CD4-positive, alpha-beta T cell treated with Interleukin-10 for 1 hour (primary cell): Measurements from ENCODE around the gene GNPDA1.
A peak's percentile ranks its signal among the peaks of the same experiment; 100 is the strongest.
"Not testable (repeated sequence)": the region's sequence is repeated elsewhere in the genome, so short reads cannot be mapped to it uniquely, and the experiment has no call there.

Experiments used
- DNase-seq: peaks from one replicate; pipeline ENCODE4 v3.0.0-alpha.2; 2020

GNPDA1 gene

DNA sequence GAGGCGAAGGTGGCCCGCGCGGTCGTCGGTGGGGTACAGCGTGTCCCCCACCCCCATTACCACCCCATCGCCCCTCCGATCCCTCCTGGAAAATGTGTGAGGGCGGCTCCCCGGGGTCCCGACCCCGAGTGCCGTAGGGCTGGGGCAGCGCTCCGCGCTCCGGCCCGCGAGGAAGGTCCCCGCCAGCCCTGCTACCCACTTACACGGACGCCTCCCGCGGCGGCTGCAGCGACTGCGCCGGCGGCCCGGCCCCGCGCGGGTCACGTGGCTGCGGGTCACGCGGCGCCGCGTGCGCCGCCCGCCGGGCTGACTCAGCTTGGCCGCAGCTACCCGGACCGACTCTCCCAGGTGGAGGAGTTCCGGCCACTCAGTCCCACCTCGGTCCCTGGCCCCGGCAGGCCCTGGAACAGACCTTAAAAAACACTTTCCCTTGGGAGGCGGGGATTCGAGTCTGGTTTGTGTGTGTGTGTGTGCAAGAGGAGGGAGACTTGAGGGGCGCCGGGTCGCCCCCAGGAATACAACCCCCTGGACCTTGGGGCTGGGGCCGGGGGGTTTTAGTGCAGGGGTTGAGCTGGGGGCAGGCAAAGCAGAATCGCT lies at the start of gene GNPDA1:
GNPDA1 (minus strand) TSS at position 236 of the 597 bp plus-strand sequence. CDS start 992 bp downstream, outside the sequence.
- DNase-seq, result peak; percentile 65

DNA sequence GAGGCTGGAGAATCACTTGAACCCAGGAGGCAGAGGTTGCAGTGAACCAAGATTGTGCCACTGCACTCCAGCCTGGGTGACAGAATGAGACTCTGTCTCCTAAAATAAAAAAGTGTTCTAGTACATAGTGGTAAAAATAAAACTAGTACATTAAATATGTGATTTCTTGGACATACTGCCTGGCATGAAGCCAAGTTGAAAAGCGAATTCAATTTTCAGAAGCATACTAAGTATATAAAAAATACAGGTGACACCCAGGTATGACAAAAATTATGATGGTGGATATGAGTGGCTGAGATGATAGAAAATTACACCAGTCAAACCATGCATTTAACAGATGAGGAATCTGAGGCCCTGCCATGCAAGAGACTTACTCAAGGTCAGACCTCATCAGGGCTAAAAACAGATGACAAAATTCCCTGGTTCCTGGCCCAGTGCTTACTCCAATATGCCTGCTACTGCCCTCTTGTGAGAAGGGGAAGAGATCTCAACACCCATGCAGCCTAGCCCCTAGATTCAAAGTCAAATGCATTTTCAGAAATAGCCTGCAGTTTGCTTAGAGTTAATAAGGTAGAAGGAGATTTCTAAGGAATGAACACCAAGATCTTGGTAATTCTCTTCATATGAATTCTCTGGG lies 46.6 kb upstream of the GNPDA1 start:
- no peak for DNase-seq

DNA sequence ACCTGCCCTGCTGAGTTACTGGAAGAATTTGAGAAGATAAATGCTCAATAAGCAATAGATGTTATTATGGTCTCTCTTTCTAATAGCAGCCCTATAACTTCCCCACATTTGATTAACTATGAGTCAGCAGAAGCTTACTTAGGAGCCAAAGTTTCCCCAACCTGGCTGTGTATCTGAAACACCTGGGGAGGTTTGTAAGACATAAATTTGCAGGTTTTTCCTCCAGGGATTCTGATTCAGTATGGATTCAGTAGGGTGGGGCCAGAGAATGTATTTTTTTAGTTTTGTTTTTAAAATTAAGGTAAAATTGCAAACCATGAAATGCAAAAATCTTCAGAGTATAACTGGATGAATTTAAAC lies 44.9 kb upstream of the GNPDA1 start:
- no peak for DNase-seq

DNA sequence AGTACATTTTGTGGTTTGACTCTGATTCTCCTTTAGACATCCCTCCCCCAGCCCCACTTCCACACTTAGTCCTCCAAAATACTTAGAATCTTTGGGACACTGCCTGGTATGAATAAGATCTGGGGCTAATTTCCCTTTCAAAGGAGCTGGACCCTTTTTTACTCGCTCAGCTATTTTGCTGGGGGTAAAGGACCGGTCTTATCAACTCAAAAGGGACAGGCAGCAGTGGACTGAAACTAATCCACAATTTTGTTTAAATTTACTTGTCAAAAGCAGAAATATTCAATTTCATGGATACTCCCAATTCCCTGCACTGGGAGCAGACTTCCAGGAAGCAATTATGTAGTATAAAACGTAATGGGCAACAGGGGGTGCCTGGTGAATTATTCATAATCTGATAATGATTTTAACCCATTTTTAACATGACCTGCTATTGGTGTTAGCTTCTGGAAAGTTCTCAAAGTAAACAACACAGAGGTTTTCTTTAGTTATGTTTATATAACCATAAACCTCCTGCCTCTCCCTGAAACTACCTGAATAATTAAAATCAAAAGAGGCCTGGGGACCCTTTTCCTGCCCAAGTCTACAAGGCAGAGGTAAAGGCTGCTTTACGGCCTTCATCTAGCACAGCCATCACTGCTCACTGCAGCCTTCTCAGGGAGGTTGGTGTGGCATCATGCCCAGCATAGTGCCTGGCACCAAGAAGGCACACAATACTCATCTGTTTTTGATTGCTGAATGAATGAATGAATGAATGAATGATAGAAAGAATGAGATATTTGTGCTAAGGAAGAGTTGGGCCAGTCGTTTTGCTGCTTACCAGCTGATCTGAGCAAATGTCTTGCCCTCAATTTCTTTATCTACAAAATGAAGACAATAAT lies 44.2 kb upstream of the GNPDA1 start:
- DNase-seq, result no peak

DNA sequence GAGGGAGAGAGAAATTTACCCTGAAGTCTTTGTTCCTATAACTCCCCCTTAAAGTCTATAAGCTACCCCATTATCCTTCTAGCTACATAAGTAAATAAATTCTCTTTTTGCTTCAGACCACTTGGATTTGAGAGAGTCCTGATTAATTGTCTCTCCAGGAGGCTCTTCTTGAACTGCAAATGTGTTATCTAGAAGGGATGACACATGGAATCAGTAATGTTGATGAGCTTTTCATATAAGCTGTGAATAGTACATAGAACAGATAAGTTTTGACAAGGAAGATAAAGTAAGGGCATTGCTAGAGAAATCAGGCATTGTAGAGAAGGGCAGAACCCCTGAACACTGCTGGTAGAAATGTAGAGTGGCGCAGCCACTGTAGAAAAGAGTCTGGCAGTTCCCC lies 42.5 kb upstream of the GNPDA1 start:
- DNase-seq, result no peak

DNA sequence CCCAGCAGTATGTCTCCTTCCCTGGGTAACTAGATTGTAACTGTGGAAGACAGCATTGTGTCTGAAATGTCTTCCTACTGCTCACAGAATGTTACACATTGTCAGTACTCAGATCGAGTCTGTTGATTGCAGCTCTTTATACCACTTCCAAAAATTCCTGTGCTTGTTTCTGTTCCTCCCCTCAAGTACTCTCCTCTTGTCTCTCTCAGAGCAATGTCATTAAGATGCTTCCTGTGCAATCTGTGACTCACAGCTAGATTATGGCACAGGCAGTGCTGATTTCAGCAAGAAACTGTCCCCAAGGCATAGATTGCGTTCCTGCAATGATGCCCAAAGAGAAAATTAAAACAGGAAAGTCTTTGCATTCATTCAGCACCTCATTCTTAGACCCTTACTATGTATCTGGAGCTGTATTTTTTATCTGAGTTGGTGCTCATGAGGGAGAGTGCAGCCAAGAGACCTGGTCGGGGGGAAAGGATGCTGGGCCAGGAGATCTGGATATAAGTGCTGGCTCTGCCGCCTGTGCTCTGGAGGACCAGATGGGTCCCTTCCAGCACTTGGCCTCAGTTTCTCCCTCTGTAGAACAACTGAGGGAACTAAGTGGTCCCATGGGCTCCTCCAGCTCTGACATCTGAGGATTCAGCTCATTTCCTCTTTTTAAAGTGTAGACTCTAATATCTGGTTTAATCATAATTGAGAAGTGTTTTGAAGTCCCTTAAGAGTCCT lies 40.8 kb upstream of the GNPDA1 start:
- DNase-seq, result no peak

DNA sequence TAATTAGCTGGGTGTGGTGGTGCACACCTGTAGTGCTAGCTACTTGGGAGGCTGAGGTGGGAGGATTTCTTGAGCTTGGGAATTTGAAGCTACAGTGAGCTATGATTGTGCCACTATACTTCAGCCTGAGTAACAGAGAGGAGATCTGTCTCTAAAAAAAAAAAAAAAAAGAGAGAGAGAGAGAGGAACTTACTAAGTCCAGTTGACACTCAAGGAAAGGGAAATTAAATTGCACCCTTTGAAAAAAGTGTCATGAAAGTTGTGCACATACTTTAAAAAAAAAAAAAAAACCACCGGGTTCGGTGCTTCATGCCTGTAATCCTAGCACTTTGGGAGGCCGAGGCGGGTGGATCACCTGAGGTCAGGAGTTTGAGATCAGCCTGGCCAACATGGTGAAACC lies 39.2 kb upstream of the GNPDA1 start:
- DNase-seq, result not testable (repeated sequence)

DNA sequence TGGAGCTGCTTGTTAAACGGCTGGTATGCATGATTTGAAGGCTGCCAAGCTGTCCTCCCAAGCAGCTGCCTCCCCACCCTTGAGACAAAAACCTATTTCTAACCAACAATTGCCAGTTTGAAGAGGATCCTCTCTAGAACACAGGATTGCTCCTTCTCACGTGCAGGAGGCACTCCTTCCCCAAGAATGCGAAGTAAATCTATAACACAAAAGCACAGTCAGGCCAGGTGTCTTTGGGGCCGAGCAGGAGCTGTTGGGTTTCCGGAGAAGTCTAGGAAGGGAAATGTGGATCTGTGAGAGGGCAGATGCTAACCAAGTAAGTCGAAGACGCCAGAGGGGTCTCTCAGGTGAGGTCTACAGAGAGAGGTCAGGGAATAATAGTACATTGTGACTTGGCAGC lies 35.4 kb upstream of the GNPDA1 start:
- no peak for DNase-seq

DNA sequence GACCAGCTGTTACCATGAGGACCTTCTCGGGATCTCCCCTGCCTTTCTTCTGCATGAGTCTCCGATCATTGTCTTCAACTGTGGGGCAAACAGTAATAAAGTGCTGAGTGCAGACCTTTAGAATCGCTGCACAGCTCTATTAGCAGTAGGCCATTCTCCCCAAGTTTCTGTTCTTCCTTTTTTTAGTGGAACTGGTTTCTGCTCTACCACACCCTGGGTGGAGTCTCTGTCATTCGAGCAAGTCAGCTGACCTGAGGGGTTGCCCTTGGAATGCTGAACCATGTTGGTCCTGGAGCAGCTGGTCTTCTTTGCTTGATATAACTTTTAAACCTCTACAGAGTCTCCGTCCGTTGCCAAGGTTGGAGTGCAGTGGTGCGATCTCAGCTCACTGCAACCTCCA lies 33.4 kb upstream of the GNPDA1 start:
- no peak for DNase-seq

DNA sequence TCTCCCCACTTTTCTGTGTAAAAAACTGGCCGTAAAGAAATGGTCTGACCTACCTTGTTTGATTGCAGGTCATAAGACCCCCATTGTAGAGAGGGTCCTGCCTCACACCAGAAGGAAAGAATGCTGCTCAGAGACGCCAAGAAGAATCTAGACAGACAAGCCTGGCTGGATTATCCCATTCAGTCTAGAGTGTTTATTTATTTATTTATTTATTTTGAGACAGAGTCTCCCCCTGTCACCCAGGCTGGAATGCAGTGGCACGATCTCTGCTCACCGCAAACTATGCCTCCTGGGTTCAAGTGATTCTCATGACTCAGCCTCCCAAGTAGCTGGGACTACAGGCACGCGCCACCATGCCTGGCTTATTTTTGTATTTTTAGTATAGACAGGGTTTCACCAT lies 28.1 kb upstream of the GNPDA1 start:
- DNase-seq, result not testable (repeated sequence)

DNA sequence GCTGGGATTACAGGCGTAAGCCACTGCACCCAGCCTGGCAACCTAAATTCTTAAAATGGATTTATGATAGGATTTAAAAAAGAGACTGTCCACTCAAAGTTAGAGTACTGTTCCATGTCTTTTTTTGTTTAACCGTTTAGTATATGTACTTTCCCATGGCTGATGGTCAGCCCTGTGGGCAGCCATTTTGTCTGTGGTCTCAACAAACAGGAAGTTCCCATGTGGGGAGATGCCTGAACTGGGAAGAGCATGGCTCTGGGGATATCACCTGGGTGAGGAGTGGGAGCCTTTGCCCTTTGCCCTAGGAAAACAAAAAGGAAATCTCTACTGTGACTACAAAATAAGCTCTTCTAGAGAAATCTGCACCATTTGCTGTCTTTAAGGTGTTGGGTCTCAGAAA lies 27.5 kb upstream of the GNPDA1 start:
- DNase-seq, result no peak

DNA sequence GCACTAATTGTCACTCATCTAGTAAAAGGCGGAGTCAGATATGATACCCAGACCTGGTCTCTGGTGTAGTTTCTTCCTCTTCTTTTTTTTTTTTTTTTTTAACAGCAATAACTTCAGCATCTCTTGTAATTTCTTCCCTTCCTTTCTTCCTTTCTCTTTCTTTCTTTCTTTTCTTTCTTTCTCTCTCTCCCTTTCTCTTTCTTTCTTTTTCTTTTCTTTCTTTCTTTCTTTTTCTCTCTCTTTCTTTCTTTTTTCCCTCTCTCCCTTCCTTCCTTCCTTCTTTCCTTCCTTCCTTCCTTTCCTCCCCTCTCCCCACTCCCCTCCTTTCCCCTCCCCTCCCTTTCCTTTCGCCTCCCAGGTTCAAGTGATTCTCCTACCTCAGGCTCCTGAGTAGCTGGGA lies 25.9 kb upstream of the GNPDA1 start:
- DNase-seq, result no peak

DNA sequence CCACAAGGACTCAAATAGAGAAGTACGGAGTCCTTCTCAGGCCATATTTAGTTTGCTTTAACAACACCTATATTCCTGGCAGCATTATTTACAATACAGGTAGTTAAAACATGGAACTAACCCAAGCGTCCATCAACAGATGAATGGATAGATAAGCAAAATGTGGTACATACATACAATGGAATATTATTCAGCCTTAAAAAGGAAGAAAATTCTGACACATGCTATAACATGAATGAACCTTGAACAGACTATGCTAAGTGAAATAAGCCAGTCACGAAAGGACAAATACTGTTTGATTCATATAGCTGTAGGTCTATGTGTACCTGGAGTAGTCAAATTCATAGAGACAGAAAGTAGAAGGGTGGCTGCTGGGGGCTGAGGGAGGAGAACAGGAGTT lies 24.8 kb upstream of the GNPDA1 start:
- not testable (repeated sequence) for DNase-seq

DNA sequence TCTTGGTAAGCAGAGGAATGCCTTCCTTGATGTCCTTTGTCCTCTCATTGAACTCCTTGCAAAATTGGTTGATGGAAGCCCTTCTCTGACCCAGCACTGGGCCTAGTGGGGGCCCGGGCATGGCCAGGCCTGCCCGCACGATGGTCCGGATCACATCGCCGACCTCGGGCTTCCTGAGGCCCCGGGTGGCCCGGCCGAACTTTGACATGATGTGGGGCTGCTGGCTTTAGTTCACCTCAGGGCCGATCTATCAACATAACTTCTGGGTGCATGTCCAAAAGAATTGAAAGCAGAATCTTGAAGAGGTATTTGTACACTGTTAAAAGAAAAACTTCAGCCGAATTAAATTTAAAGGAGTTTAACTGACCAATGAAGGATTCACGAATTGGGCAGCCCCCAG lies 24.1 kb upstream of the GNPDA1 start:
- DNase-seq, result no peak

DNA sequence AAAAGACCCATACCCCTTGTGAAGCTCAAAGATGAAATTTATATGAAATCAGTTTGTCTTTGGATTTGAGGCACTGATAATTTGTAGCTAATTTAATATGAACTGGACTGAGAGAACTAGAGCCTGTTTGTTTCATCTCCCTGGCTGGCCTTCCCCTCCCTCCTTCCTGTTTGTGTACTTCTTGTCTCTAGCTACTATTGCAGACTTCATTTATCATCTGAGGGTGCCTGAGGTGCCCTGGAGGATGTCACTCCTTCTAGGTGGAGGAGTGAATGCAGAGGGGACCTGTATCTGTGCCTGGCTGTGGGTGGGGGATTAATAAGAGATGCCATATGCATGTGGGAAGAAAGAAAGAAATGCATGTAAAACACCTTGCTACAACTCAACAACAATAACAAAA lies 22.2 kb upstream of the GNPDA1 start:
- no peak for DNase-seq

DNA sequence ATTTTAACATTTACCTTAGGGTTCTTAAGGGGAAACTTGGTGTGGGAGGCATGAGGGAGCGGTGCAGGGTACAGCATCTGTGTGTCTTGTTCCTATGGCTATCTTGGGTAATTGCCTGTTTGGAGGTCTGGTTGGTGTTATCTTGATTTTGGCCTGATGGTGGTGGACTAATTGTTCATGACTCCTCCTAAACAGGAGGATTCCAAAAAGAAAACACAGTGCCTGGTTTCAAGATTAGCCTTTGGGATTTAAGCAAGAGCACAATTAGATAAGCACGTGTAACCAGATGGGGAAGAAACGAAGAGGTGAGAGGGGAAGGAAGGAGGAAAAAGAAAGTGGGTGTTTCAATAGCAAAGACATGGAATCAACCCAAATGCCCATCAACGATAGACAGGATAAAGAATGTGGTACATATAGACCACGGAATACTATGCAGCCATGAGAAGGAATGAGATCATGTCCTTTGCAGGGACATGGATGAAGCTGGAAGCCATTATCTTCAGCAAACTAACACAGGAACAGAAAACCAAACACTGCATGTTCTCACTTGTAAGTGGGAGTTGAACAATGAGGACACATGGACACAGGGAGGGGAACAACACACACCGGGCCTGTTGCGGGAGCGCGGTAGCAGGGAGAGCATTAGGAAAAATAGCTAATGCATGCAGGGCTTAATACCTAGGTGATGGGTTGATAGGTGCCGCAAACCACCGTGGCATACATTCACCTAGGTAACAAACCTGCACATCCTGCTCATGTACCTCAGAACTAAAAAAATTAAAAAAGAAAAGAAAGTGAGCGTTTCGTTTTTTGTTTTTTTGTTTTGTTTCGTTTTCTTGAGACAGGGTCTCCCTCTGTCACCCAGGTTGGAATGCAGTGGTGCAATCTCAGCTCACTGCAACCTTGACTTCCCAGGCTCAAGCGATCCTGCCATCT lies 21.1 kb upstream of the GNPDA1 start:
- DNase-seq, result not testable (repeated sequence)

DNA sequence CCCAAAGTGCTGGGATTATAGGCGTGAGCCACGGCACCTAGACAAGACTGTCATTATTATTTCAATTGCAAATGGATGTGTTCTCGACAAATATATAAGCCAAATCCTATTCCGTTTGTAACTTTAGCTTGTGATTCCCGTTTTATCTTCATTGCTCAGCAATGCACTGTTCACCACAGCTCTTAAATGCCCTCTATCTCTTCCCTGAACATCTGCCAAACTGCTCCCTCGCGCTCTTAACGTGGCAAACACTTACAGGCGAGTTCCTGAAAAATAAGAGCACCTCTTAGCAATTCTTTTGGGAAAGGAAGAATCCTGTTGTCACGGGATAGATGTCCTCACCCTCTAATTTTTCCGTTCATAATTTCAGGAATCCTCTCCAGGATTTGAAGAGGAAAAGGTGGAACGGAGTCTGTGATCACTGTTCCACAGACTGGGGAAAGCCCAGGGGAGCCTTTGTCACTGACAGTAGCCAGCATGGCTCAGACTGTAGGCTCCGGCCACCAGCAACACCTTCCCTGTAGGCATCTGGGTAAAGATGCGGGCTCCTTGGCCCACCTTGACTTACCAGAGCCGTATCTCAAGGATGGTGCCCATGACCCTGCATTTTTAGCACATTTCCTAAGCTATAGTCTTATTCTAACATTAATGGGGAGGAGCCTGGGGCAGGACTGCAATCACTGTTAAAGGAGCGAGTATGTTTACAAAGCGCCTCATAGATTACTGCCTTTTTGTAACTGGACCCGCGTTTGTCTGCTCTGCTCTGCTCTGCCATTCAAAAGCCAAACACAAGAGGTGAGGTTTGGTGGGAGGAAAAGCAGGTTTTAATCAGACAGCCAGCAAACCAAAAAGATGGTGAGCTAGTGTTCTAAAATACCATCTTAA lies 20.2 kb upstream of the GNPDA1 start:
- DNase-seq, result no peak

DNA sequence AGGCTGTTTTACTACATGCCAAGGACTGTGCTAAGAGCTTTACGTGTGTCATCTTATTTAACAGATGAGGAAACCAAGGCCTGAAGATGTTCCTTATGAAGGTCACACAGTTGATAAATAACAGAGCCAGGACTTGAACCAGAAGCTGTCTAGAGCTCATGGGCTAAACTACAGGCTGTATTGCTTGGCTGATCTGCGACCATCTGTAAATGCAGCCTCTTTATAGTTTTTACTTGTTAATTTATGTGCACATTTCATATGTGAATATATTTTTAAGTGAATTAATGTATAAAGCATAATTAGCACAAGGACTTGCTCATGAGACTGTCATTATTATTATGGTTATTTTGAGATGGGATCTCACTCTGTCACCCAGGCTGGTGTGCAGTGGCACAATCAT lies 19.3 kb upstream of the GNPDA1 start:
- no peak for DNase-seq

DNA sequence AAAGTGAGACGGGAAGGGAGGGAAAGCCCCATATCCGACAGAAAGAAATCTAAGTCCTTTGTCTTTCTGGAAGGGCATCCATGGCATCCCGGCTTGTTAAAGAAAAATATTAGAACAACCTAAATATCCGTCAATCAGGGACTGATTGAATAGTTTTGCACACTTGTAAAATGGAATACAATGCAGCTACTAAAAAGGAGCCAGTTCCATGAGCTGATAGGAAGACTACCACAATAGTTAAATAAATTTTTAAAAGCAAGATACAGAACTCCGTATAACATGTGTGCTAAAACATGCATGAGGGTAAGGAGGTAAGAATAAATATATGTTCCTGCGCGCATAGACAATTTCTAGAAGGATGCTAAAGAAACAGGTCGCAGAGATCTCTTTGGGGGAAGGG lies 12.8 kb upstream of the GNPDA1 start:
- DNase-seq, result no peak

DNA sequence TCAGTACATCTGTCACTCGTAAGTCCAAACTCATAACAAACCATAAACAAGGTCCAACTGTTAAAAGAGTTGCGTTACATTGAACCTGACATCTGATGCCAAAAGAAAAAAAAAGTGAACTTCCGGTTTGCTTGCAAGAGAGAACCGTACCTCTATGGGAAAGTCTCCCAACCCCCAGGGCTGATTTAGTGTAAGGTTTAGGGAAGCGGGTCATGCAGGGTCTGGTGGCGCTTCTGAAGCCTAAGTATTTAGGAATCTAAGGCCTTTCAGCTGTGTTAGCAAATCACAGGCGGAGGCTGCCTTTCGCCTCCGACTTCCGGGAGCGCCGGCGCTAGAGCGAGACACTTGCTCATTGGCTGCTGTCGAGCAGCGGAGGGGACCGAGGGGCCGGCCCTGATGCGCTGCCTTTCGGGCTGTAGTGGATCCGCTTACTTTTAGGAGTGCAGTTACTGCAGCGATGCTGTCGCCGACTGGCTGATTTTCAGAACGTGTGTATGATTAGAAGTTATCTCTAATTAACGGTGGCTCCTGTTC lies 12.0 kb upstream of the GNPDA1 start:
- peak; percentile 85 for DNase-seq

DNA sequence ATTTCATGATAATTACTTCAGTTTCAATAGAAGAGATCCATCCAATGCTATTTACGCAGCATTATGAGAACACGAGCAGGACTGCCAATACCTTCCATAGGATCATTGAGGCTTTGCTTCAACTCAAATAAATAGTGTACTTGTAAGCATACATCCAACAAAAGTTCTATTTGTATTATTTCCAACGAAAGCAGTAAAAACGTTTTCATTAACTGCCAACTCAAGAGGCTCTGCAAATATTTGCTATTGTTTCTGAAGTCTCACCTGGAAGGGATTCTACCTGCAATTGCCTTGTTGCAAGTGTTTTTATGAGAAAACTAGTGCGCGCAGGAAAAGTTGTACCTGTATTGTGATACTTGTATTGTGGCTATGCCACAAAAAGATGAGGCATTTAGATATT lies 11.0 kb upstream of the GNPDA1 start:
- DNase-seq, result no peak
